Keratinocyte (primary cell): Measurements from ENCODE around the gene SZRD1. TPM values are rescaled to one million over a fixed set of nuclear protein-coding genes. Genes with fewer than 3 reads are reported as not detected.

Source experiments
- DNase-seq: peaks from one replicate; pipeline ENCODE4 v3.0.0-alpha.2; 2011; ENCODE audit warnings: low read depth, missing footprints, low spot score
- FAIRE-seq: peaks from 2 replicates; lab custom pipeline; 2011; peaks lifted over from hg19 to GRCh38; lab: Jason Lieb, UNC
- H2AFZ ChIP-seq: 2 replicates; pipeline ENCODE4 v1.6.0; 2012; ENCODE audit warnings: low read length, control low read depth, inconsistent platforms; ENCODE audit not compliant: control insufficient read depth
- H3K27ac ChIP-seq: 2 replicates; pipeline ENCODE4 v1.5.1; 2011; ENCODE audit warnings: low read length; ENCODE audit not compliant: control insufficient read depth, insufficient read depth
- H3K27me3 ChIP-seq: 3 replicates; pipeline ENCODE4 v1.6.0; 2011; ENCODE audit warnings: low read length; ENCODE audit not compliant: control insufficient read depth, insufficient read depth; ENCODE audit errors: extremely low read depth
- H3K36me3 ChIP-seq, 2 experiments: 2 replicates in 1 of 2; 3 replicates in 1 of 2; pipeline ENCODE4 v1.5.1; 2011; ENCODE audit warnings: low read length in 2 of 2, mild to moderate bottlenecking in 1 of 2; ENCODE audit not compliant: control insufficient read depth in 2 of 2, insufficient read depth in 2 of 2; ENCODE audit errors: extremely low read depth in 1 of 2
- H3K4me1 ChIP-seq: 3 replicates; pipeline ENCODE4 v1.5.1; 2011; ENCODE audit warnings: low read length; ENCODE audit not compliant: control insufficient read depth, insufficient read depth; ENCODE audit errors: extremely low read depth
- H3K4me2 ChIP-seq: 3 replicates; pipeline ENCODE4 v1.6.0; 2011; ENCODE audit warnings: low read depth, low read length; ENCODE audit not compliant: control insufficient read depth, insufficient read depth; ENCODE audit errors: extremely low read depth
- H3K4me3 ChIP-seq, 3 experiments: fragments of 200-600 bp in 1 of 3; sonication (generic) in 1 of 3; 2 replicates in 2 of 3; 3 replicates in 1 of 3; pipeline ENCODE4 v1.5.1; 2011 to 2016; ENCODE audit warnings: low read length in 3 of 3, mild to moderate bottlenecking in 3 of 3, control low read depth in 2 of 3, inconsistent platforms in 1 of 3, low read depth in 1 of 3, mixed read lengths in 1 of 3, mixed run types in 1 of 3, moderate library complexity in 1 of 3; ENCODE audit not compliant: control insufficient read depth in 2 of 3, insufficient read depth in 2 of 3; ENCODE audit errors: extremely low read depth in 1 of 3
- H3K79me2 ChIP-seq: 2 replicates; pipeline ENCODE4 v1.6.0; 2012; ENCODE audit warnings: low read length; ENCODE audit not compliant: control insufficient read depth, insufficient read depth
- H3K9ac ChIP-seq: 3 replicates; pipeline ENCODE4 v1.6.0; 2011; ENCODE audit warnings: low read length; ENCODE audit not compliant: control insufficient read depth, insufficient read depth; ENCODE audit errors: extremely low read depth
- H3K9me1 ChIP-seq: 3 replicates; pipeline ENCODE4 v1.6.0; 2011; ENCODE audit warnings: low read length; ENCODE audit not compliant: control insufficient read depth, insufficient read depth; ENCODE audit errors: extremely low read depth
- H3K9me3 ChIP-seq: 2 replicates; pipeline ENCODE4 v1.5.1; 2012; ENCODE audit warnings: low read depth, low read length; ENCODE audit not compliant: control insufficient read depth
- H4K20me1 ChIP-seq: 3 replicates; pipeline ENCODE4 v1.6.0; 2011; ENCODE audit warnings: low read length; ENCODE audit not compliant: control insufficient read depth, insufficient read depth; ENCODE audit errors: extremely low read depth
- EZH2 ChIP-seq: IDR thresholded peaks from one replicate; pipeline ENCODE4 v1.6.1; 2012; ENCODE audit warnings: inconsistent platforms, mild to moderate bottlenecking, low read length, moderate library complexity
- dilution Hi-C: fragments of 300-500 bp; cut with MboI; formaldehyde crosslinking; loops from one replicate; pipeline ENCODE4 v1.7.0; 2020; ENCODE audit warnings: low sequenced_read_pairs; ENCODE audit not compliant: extremely low pct_ligation_motif_present
- polyA plus RNA-seq, 5 experiments: library from polyadenylated mRNA; depleted of rRNA in 3 of 5; stranded (reverse) in 3 of 5; stranded (forward) in 1 of 5; unstranded in 1 of 5; fragments of >200 nt; gene quantifications; 1 replicate in 1 of 5; 2 replicates in 3 of 5; 3 replicates in 1 of 5; pipeline versions ENCODE4 v1.2.1 to v1.2.3, GENCODE V29; 2011 to 2012; ENCODE audit warnings: missing spikeins in 2 of 5, low read depth in 1 of 5, low replicate concordance in 1 of 5
- TF ChIP-seq, protein P1 (sequence below), 3 experiments: IDR thresholded peaks in 1 of 3; conservative IDR thresholded peaks in 1 of 3; optimal IDR thresholded peaks in 1 of 3; 2 replicates in 2 of 3; 3 replicates in 1 of 3; pipeline versions ENCODE3 to v1.5.1; 2011; ENCODE audit warnings: low read length in 3 of 3, mild to moderate bottlenecking in 3 of 3, moderate library complexity in 2 of 3, control low read depth in 1 of 3, inconsistent platforms in 1 of 3; ENCODE audit not compliant: insufficient read depth in 2 of 3; ENCODE audit errors: extremely low read depth in 1 of 3

Gene SZRD1
- polyA plus RNA-seq, 1 donor (not counting 4 experiments of a cell fraction or from before 2014, with no cell fraction given) = 68.7 TPM

- H3K4me1 ChIP-seq = peaks cover 37% of the 10 kb centered on the region
- no peak for FAIRE-seq
- H3K27me3 ChIP-seq = no peaks in the 10 kb centered on the region
- H4K20me1 ChIP-seq = peaks cover 57% of the 10 kb centered on the region
- peaks cover 94% of the 10 kb centered on the region for H3K79me2 ChIP-seq
- peaks cover 0 to 6% of the 10 kb centered on the region in 2 experiments for H3K36me3 ChIP-seq
- dilution Hi-C loops = no loop called here
- no peak for TF ChIP-seq EZH2
- TF ChIP-seq, protein P1, sequence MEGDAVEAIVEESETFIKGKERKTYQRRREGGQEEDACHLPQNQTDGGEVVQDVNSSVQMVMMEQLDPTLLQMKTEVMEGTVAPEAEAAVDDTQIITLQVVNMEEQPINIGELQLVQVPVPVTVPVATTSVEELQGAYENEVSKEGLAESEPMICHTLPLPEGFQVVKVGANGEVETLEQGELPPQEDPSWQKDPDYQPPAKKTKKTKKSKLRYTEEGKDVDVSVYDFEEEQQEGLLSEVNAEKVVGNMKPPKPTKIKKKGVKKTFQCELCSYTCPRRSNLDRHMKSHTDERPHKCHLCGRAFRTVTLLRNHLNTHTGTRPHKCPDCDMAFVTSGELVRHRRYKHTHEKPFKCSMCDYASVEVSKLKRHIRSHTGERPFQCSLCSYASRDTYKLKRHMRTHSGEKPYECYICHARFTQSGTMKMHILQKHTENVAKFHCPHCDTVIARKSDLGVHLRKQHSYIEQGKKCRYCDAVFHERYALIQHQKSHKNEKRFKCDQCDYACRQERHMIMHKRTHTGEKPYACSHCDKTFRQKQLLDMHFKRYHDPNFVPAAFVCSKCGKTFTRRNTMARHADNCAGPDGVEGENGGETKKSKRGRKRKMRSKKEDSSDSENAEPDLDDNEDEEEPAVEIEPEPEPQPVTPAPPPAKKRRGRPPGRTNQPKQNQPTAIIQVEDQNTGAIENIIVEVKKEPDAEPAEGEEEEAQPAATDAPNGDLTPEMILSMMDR (optimal IDR thresholded peaks at IDR 0.05 in 1 of 3, IDR thresholded peaks at IDR 0.05 in 1 of 3, conservative IDR thresholded peaks at IDR 0.05 in 1 of 3; ENCODE audit: extremely low read depth in 1 of 3, insufficient read depth in 2 of 3, low read length in 3 of 3) = no peak
- H3K9me1 ChIP-seq = peaks cover 15% of the 10 kb centered on the region
- H3K27ac ChIP-seq = peak overlapping the region; percentile 22
- H2AFZ ChIP-seq = no peak overlapping the region
- H3K4me2 ChIP-seq = peak overlapping the region; percentile 88
- no peak for DNase-seq
- H3K4me3 ChIP-seq = peak overlapping the region in 2 of 3 experiments; percentile 37 to 49
- H3K9ac ChIP-seq = peak overlapping the region; percentile 10
- no peaks in the 10 kb centered on the region for H3K9me3 ChIP-seq
Observed at GRCh38 chr1:16387201-16388188, 20.5 kb downstream of the SZRD1 start.

DNA sequence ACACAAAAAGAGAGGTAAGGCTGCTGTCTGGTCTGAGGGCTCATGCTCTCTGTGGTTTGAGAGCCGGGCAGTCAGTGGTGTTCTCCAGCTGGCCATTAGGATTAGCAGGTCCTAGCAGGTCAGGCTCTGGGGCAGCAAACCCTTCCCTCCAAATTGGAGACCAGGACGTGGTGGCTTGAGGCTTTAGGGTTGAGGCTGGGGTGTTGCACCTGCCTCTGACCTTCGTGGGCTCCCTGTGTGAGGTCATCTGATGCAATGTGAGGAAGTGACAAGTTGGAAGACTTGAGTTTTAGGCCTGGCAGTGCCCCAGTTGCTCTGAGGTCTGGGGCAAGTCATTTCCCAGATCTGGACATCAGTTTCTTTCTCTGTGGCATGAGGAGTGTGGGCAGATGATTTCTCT is 24.4 kb downstream of the SZRD1 start:
- Histone ChIP-seq H3K9me1 (peaks cover 11% of the 10 kb centered on the region), H3K4me2 (no peak overlapping the region), H3K9ac (no peak overlapping the region), H3K79me2 (peaks cover 76% of the 10 kb centered on the region), H3K27ac (peak overlapping the region; percentile 18), H3K36me3 (peaks cover 12 to 17% of the 10 kb centered on the region in 2 experiments), H3K4me3 (no peak overlapping the region), H3K27me3 (no peaks in the 10 kb centered on the region), H3K4me1 (peaks cover 29% of the 10 kb centered on the region), H3K9me3 (no peaks in the 10 kb centered on the region), H4K20me1 (peaks cover 46% of the 10 kb centered on the region), H2AFZ (no peak overlapping the region)
- no peak for TF ChIP-seq EZH2
- TF ChIP-seq, protein P1 (optimal IDR thresholded peaks at IDR 0.05 in 1 of 3, IDR thresholded peaks at IDR 0.05 in 1 of 3, conservative IDR thresholded peaks at IDR 0.05 in 1 of 3; ENCODE audit: extremely low read depth in 1 of 3, insufficient read depth in 2 of 3, low read length in 3 of 3) = no peak
- no peak for FAIRE-seq
- DNase-seq = no peak
- dilution Hi-C loops = no loop called here
